Suprapubic skin (tissue), 4 donors: ENCODE measurements around the gene WDR55. TPM values are rescaled to one million over a fixed set of nuclear protein-coding genes. Genes with fewer than 3 reads are reported as not detected.
"Not testable (repeated sequence)": the region's sequence is repeated elsewhere in the genome, so short reads cannot be mapped to it uniquely, and the experiment has no call there.

Experiments
- DNase-seq, 2 donors: peaks; one replicate each; pipeline ENCODE4 v3.0.0-alpha.2; 2019; ENCODE audit warnings: low spot score in 2 of 2
- H3K27ac ChIP-seq: fragments of 200-600 bp; sonication (generic); one replicate; pipeline ENCODE4 v1.5.1; 2019
- H3K27me3 ChIP-seq: fragments of 200-600 bp; sonication (generic); one replicate; pipeline ENCODE4 v1.5.1; 2019
- H3K36me3 ChIP-seq: fragments of 200-600 bp; sonication (generic); one replicate; pipeline ENCODE4 v1.5.1; 2019
- H3K4me1 ChIP-seq: fragments of 200-600 bp; sonication (generic); one replicate; pipeline ENCODE4 v1.5.1; 2019
- H3K4me3 ChIP-seq: fragments of 200-600 bp; sonication (generic); one replicate; pipeline ENCODE4 v1.5.1; 2019; ENCODE audit warnings: mild to moderate bottlenecking
- H3K9me3 ChIP-seq: fragments of 200-600 bp; sonication (generic); one replicate; pipeline ENCODE4 v1.5.1; 2019
- EP300 ChIP-seq: sonication (generic); formaldehyde crosslinking; IDR thresholded peaks from one replicate; pipeline ENCODE4 v1.6.1; 2017; ENCODE audit warnings: antibody characterized with exemption
- POLR2A ChIP-seq, 2 donors: fragments of 450-650 bp; IDR thresholded peaks; one replicate each; pipeline ENCODE4 v1.6.1; 2017; ENCODE audit warnings: antibody characterized with exemption in 2 of 2, mild to moderate bottlenecking in 2 of 2, moderate library complexity in 2 of 2
- POLR2AphosphoS5 ChIP-seq, 3 donors: sonication (generic); formaldehyde crosslinking; IDR thresholded peaks; one replicate each; pipeline ENCODE4 v1.6.1; 2017; ENCODE audit warnings: antibody characterized with exemption in 3 of 3
- WGBS: methylation state at CpG from one replicate; pipeline ENCODE4 v1.1.5; 2018; 5-methylcytosine and 5-hydroxymethylcytosine counted together
- total RNA-seq, 4 donors: library from RNA; depleted of rRNA; stranded (reverse); fragments of >200 nt; gene quantifications; one replicate each; pipeline ENCODE4 v1.1.0, GENCODE V29; 2016
- TF ChIP-seq, protein P1 (sequence below), 2 donors: fragments of 200-600 bp in 1 of 2; fragments of 450-650 bp in 1 of 2; sonication (generic) in 1 of 2; IDR thresholded peaks; one replicate each; pipeline ENCODE4 v1.5.1; 2016 to 2019; ENCODE audit warnings: antibody characterized with exemption in 2 of 2, mild to moderate bottlenecking in 1 of 2, moderate library complexity in 1 of 2

Gene WDR55
- total RNA-seq, 4 donors from 2014 or later, result 15.7 to 41.5 (median 22.8) TPM

DNA sequence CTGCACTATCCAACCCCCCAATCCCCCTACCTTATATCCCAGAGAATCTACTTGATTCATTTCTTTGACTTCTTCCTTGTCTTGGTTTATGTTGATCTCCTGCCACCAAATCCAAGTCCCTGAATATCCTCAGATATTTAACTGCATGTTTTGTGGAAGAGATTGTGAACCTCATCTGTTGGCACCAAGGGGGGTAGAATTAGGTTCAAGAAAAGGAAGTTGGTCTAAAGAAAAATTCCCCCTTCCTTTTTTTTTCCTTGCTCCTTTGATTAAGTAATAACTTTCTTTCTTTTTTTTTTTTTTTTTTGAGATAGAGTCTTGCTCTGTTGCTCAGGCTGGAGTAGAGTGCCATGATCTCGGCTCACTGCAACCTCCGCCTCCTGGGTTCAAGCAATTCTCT is 31.2 kb upstream of the WDR55 start:
- Histone ChIP-seq H3K27ac (peak overlapping the region; percentile 70), H3K9me3 (no peaks in the 10 kb centered on the region), H3K4me3 (peak overlapping the region; percentile 53), H3K36me3 (no peaks in the 10 kb centered on the region), H3K27me3 (no peaks in the 10 kb centered on the region), H3K4me1 (peaks cover 23% of the 10 kb centered on the region)
- no peak for TF ChIP-seq POLR2AphosphoS5 (IDR thresholded peaks at IDR 0.05)
- TF ChIP-seq POLR2A (IDR thresholded peaks at IDR 0.05), result no peak
- TF ChIP-seq, protein P1, sequence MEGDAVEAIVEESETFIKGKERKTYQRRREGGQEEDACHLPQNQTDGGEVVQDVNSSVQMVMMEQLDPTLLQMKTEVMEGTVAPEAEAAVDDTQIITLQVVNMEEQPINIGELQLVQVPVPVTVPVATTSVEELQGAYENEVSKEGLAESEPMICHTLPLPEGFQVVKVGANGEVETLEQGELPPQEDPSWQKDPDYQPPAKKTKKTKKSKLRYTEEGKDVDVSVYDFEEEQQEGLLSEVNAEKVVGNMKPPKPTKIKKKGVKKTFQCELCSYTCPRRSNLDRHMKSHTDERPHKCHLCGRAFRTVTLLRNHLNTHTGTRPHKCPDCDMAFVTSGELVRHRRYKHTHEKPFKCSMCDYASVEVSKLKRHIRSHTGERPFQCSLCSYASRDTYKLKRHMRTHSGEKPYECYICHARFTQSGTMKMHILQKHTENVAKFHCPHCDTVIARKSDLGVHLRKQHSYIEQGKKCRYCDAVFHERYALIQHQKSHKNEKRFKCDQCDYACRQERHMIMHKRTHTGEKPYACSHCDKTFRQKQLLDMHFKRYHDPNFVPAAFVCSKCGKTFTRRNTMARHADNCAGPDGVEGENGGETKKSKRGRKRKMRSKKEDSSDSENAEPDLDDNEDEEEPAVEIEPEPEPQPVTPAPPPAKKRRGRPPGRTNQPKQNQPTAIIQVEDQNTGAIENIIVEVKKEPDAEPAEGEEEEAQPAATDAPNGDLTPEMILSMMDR (IDR thresholded peaks at IDR 0.05), result no peak
- no peak for TF ChIP-seq EP300
- 88% methylated on average over 2 of the region's 2 CpGs for WGBS
- no peak for DNase-seq

DNA sequence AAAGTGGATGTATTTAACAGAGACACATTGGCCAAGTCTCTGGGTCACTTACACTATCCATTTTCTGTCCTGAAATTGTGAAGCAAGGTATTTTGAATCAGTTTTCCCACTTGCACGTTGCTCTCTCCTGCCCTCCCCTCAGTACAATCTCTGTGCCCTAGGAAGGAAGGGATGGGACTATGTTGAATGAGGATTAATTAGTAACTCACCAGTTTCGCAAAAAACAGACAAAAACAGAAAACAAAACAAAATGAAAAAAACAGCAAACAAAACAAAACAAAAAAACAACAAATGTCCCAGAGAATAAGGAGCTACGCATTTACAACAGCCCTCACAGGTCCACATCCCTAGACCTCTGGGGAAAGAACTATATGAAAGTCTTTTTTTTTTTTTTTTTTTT is 30.6 kb upstream of the WDR55 start:
- no peak overlapping the region for H3K27ac ChIP-seq
- H3K4me1 ChIP-seq, result peaks cover 27% of the 10 kb centered on the region
- TF ChIP-seq EP300, result no peak
- no peak for TF ChIP-seq POLR2AphosphoS5 (IDR thresholded peaks at IDR 0.05)
- TF ChIP-seq POLR2A (IDR thresholded peaks at IDR 0.05), result no peak
- TF ChIP-seq, protein P1 (IDR thresholded peaks at IDR 0.05), result no peak
- H3K36me3 ChIP-seq, result no peaks in the 10 kb centered on the region
- no peak overlapping the region for H3K4me3 ChIP-seq
- WGBS, result 72% methylated on average over 3 of the region's 3 CpGs
- H3K9me3 ChIP-seq, result no peaks in the 10 kb centered on the region
- DNase-seq, result no peak
- H3K27me3 ChIP-seq, result no peaks in the 10 kb centered on the region

DNA sequence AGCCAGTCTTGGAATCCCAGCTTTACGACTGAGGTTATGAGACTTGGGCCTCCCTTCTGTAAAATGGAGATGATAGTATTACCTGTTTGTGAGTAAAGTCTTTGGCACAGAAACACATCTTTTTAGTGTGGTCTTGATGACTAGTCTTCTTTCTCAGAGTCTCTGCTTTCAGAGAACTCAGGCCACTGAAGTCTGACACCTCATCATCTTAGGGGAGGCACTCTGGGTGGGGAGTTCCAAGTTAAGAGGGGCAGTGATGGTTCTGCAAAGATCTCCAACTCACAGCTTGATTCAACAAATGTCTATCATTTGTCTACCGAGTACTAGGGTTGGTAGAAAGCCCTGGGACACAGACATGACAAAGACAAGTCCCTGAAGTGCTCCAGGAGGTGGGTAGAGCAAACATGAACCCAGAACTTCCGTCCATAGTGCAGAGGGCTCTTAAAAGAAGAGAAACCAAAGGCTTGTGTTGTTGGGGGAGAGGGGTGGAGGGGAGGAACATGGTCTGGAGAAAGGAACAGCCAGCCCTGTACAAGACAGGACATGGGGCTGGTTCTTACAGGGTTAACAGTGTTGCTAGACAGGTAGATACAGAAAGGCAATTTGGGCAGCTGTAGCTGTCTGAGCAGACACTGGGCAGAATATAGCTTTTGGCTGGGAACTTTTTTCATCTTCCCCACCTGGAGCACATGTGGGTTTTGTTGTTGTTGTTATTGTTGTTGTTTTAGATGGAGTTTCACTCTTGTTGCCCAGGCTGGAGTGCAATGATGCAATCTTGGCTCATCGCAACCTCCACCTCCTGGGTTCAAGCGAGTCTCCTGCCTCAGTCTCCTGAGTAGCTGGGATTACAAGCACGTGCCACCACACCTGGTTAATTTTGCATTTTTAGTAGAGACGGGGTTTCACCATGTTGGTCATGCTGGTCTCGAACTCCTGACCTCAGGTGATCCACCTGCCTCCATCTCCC is 29.1 kb upstream of the WDR55 start:
- TF ChIP-seq, protein P1 (IDR thresholded peaks at IDR 0.05), result no peak
- no peak for TF ChIP-seq POLR2A (IDR thresholded peaks at IDR 0.05)
- TF ChIP-seq POLR2AphosphoS5 (IDR thresholded peaks at IDR 0.05), result no peak
- TF ChIP-seq EP300, result no peak
- 95% methylated on average over 8 of the region's 8 CpGs for WGBS
- H3K27me3 ChIP-seq, result no peaks in the 10 kb centered on the region
- no peak for DNase-seq
- no peak overlapping the region for H3K4me3 ChIP-seq
- H3K9me3 ChIP-seq, result no peaks in the 10 kb centered on the region
- H3K4me1 ChIP-seq, result peaks cover 39% of the 10 kb centered on the region
- no peaks in the 10 kb centered on the region for H3K36me3 ChIP-seq
- H3K27ac ChIP-seq, result no peak overlapping the region

DNA sequence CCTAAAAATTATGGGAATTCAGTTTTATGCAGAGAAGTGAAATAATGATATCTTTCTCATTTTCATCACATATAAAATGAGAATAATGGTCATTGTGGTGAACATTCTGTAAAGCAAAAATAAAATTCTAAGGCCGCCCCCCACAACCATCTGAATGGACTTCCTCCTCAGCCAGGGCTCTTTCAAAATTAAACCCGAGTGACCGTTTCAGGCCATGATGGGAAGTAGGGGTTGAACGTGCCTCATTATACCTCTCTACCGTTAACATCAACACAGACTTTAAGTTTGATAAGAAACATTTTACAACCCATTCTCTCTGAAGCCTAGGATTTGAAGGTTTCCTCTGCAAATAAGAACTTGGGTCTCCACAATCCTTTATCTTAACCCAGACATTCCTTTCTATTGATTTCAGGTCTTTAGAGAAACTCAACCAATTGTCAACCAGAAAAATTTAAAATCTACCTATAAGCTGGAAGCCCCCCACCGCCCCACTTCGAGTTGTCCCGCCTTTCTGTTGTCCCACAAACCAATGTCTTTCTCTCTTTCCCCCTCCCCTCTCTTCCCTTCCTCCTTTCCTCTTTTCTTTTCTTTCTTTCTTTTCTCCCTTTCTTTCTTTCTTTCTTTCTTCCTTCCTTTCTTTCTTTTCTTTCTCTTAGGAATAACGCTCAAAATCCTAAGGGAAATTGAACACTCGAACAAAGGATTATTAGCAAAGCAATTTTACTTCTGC is 27.2 kb upstream of the WDR55 start:
- TF ChIP-seq EP300 (no peak), POLR2A (IDR thresholded peaks at IDR 0.05) (no peak), POLR2AphosphoS5 (IDR thresholded peaks at IDR 0.05) (no peak)
- TF ChIP-seq, protein P1 (IDR thresholded peaks at IDR 0.05), result no peak
- Histone ChIP-seq H3K27ac (no peak overlapping the region), H3K27me3 (no peaks in the 10 kb centered on the region), H3K4me1 (peaks cover 44% of the 10 kb centered on the region), H3K4me3 (no peak overlapping the region), H3K36me3 (peaks cover 8% of the 10 kb centered on the region), H3K9me3 (no peaks in the 10 kb centered on the region)
- 87% methylated on average over 10 of the region's 10 CpGs for WGBS
- DNase-seq, result no peak

DNA sequence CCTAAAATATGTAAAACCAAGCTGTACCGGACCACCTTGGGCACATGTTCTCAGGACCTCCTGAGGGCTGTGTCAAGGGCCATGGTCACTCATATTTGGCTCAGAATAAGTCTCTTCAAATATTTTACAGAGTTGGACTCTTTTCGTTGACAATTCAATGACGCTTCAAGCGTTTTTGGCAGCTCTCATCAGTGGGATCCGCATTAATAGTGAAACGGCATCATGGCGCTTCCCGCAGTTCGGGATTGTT is 25.9 kb upstream of the WDR55 start:
- Histone ChIP-seq H3K4me1 (peaks cover 33% of the 10 kb centered on the region), H3K4me3 (peak overlapping the region; percentile 93), H3K36me3 (peaks cover 20% of the 10 kb centered on the region), H3K27ac (peak overlapping the region; percentile 90)
- peak in 1 of 3 donors; percentile 16 for TF ChIP-seq POLR2AphosphoS5 (IDR thresholded peaks at IDR 0.05)
- not testable (repeated sequence) for DNase-seq, H3K9me3 ChIP-seq, H3K27me3 ChIP-seq
- WGBS, result 17% methylated on average over 8 of the region's 9 CpGs
